HG03103 (cell line): ENCODE data around the gene INCA1.

ENCODE experiments used
- ATAC-seq: cut with Tn5 transposase; IDR thresholded peaks from one replicate; pipeline ENCODE4 v1.9.1; 2021; ENCODE audit warnings: low read depth; ENCODE audit not compliant: unreplicated experiment

Gene INCA1

GRCh38 chr17:4950075-4950745, 47.1 kb downstream of the INCA1 start:
- no peak for ATAC-seq

GRCh38 chr17:4949321-4950074, 47.8 kb downstream of the INCA1 start:
- no peak for ATAC-seq

GRCh38 chr17:4948931-4949320, 48.4 kb downstream of the INCA1 start:
- no peak for ATAC-seq

GRCh38 chr17:4948166-4948930, 49.0 kb downstream of the INCA1 start, which contains the start of gene PFN1:
Gene PFN1 (minus strand): TSS chr17:4948530. CDS start chr17:4948394, 136 bp downstream.
- ATAC-seq: no peak

DNA sequence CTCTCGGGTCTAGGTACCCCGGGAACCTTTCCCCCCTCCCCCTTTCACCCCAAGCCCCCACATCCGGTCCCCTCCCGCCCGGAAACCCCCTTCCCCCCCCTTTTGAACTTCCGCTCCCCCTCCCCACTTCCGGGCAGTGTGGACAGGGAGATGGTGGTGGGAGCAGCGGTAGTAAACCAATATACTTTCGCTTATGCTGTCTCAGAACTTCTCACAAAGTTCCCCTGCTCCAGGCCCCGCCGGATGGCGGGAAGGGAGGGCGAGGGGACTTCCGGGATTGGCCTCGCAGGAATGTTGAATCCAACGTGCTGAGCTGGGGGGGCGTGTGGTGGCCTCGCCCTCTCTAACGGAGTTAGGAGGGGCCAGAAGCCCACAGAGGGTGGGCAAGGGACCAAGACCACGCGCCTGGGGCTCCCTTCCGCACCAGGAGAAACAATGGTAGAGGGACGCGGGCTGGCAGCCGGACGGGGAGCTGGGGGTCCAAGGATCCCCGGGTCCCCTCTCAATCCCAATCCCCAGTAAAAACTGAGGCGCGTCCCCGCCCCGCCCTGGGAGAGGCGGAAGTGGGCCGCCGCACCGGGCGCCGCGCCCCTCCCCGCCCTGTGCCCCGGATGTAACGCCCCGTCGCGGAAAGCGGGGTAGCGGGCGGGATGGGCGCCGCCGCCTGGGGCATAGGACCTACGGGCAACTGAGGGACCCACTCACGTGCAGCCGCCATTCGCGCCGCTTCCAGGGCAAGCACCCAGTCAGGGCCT, 49.7 kb downstream of the INCA1 start:
- ATAC-seq: no peak

GRCh38 chr17:4947010-4947410, 50.3 kb downstream of the INCA1 start:
- ATAC-seq: no peak

DNA sequence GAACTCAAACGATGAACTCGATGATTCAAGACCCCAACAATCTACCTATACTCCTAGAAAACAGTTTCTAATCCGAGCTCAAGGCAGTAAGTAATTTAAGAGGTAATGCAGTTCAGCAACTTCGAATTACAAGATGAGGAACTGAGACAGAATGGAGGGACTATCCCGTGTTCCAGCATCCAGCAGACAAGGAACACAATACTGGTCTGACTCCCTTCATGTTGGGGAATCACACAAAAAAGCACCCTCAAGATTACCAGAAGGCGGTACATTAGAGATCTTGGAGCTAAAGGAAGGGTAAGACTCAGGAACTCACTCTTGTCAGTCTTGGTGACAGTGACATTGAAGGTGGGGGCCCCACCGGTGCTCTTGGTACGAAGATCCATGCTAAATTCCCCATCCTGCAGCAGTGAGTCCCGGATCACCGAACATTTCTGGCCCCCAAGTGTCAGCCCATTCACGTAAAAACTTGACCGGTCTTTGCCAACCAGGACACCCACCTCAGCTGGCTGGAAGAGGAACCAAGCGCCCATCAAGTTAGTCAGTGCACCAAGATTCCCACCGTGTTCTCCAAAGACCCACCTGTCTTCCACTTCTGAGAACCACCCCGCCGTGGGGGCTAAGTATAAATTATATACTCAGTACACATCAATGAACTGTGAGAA, 50.9 kb downstream of the INCA1 start:
- ATAC-seq: no peak

- ATAC-seq: no peak
Measured at GRCh38 chr17:4945944-4946280, 51.4 kb downstream of the INCA1 start.

GRCh38 chr17:4945176-4945943, 52.0 kb downstream of the INCA1 start:
- no peak for ATAC-seq

DNA sequence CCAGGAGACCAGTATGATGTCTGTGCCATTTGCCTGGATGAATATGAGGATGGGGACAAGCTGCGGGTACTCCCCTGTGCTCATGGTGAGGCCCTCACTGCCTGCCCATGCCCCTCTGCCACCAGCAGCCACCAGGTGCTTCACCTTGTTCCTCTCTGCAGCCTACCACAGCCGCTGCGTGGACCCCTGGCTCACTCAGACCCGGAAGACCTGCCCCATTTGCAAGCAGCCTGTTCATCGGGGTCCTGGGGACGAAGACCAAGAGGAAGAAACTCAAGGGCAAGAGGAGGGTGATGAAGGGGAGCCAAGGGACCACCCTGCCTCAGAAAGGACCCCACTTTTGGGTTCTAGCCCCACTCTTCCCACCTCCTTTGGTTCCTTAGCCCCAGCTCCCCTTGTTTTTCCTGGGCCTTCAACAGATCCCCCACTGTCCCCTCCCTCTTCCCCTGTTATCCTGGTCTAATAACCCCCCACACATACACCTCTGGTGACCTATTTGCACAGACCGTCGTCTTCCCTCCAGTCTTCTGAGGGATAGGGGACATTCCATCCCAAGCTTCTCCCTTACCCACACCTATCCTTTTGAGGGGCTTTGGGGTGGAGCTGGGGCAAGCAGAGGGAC, 52.7 kb downstream of the INCA1 start:
- ATAC-seq: no peak

GRCh38 chr17:4944163-4944553, 53.2 kb downstream of the INCA1 start:
- no peak for ATAC-seq

DNA sequence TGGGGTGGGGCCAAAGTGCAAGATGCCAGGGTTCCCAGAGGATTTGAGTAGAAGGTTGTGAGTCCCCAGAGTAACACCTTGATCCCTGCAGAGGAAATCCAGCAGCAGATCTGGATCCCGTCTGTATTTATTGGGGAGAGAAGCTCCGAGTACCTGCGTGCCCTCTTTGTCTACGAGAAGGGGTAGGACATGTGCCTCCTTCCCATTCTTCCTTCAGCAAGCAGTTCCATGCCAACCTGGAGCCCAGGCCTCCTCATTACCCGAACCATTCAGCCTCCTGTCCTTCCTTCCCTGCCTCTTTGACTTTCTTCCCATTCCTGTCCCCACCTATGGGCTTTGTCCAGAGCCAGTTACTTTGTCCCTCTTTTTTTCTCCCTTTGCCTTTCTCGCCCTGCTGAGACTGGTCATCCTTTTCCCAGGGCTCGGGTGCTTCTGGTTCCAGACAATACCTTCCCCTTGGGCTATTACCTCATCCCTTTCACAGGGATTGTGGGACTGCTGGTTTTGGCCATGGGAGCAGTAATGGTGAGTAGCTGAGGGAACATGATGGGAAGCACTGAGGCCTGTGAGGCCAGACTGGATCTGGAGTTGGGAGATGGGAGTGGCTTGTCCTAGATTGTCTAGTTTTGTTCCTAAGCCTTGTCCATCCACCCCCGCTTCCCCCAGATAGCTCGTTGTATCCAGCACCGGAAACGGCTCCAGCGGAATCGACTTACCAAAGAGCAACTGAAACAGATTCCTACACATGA, 54.4 kb downstream of the INCA1 start:
- ATAC-seq: no peak

DNA sequence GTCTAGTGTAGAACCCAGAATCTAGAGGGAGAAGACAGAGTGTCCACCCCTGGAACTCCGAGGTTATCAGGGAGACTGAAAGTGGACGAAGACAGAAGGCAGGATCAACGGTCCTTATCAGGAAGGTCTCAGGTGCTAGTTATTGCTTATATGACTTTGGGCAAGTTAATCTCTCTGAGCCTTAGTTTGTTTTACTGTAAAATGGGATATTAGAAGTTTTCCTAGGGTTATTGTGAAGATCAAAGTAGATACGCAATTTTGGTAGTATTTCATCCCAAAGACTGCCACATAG, 56.1 kb downstream of the INCA1 start:
- no peak for ATAC-seq

- ATAC-seq: no peak
Measured at GRCh38 chr17:4940555-4941318, 56.6 kb downstream of the INCA1 start.

GRCh38 chr17:4939796-4940554, 57.3 kb downstream of the INCA1 start, which contains the start of the genes RNF167 and SLC25A11:
Gene RNF167 (plus strand): TSS chr17:4940268. CDS start chr17:4940910, 642 bp downstream.
Gene SLC25A11 (minus strand): TSS chr17:4940046. CDS start chr17:4939910, 136 bp downstream.
- peak; percentile 78 for ATAC-seq

- no peak for ATAC-seq
Measured at GRCh38 chr17:4939546-4939795, 57.9 kb downstream of the INCA1 start.
